NCI-H1417 treated with DMSO at 0.1 percent for 48 hours (cell line): ENCODE measurements around the gene GFRA1.

Experiments used
- DNase-seq: peaks from one replicate; lab custom pipeline; 2025; lab: John Stamatoyannopoulos, UW

The GFRA1 gene

GRCh38 chr10:116272440-116273283, at the start of gene GFRA1:
GFRA1 (minus strand) TSS chr10:116273206; CDS start chr10:116272029, 1,177 bp downstream.
- DNase-seq = no peak

- no peak for DNase-seq
Measured at GRCh38 chr10:116316503-116316902, 43.5 kb upstream of the GFRA1 start.

- DNase-seq = no peak
Measured at GRCh38 chr10:116312548-116312947, 39.5 kb upstream of the GFRA1 start.

- no peak for DNase-seq
Measured at GRCh38 chr10:116311706-116312490, 38.9 kb upstream of the GFRA1 start.

GRCh38 chr10:116311016-116311415, 38.0 kb upstream of the GFRA1 start:
- no peak for DNase-seq

GRCh38 chr10:116307455-116307854, 34.4 kb upstream of the GFRA1 start:
- no peak for DNase-seq

GRCh38 chr10:116306847-116307246, 33.8 kb upstream of the GFRA1 start:
- DNase-seq = no peak

GRCh38 chr10:116304923-116305322, 31.9 kb upstream of the GFRA1 start:
- no peak for DNase-seq

- DNase-seq = no peak
Measured at GRCh38 chr10:116300542-116300941, 27.5 kb upstream of the GFRA1 start.

GRCh38 chr10:116298586-116298985, 25.6 kb upstream of the GFRA1 start:
- DNase-seq = no peak

GRCh38 chr10:116296291-116296721, 23.3 kb upstream of the GFRA1 start:
- DNase-seq = no peak

GRCh38 chr10:116292493-116292892, 19.5 kb upstream of the GFRA1 start:
- DNase-seq = no peak

GRCh38 chr10:116289652-116290051, 16.6 kb upstream of the GFRA1 start:
- DNase-seq = no peak

GRCh38 chr10:116287906-116288501, 15.0 kb upstream of the GFRA1 start:
- DNase-seq = no peak

- DNase-seq = no peak
Measured at GRCh38 chr10:116286626-116287200, 13.7 kb upstream of the GFRA1 start.

GRCh38 chr10:116281775-116282174, 8.8 kb upstream of the GFRA1 start:
- DNase-seq = no peak

GRCh38 chr10:116278846-116279245, 5.8 kb upstream of the GFRA1 start:
- no peak for DNase-seq

GRCh38 chr10:116276981-116277380, 4.0 kb upstream of the GFRA1 start:
- DNase-seq = no peak

- DNase-seq = no peak
Measured at GRCh38 chr10:116274064-116274904, 1.3 kb upstream of the GFRA1 start.

- no peak for DNase-seq
Measured at GRCh38 chr10:116271593-116272439, 1.2 kb downstream of the GFRA1 start.
